HG02798 (cell line): ENCODE measurements around the gene SYNC.
"Not testable (repeated sequence)": the region's sequence is repeated elsewhere in the genome, so short reads cannot be mapped to it uniquely, and the experiment has no call there.

ENCODE experiments used
- ATAC-seq: cut with Tn5 transposase; IDR thresholded peaks from one replicate; pipeline ENCODE4 v1.9.1; 2021; ENCODE audit warnings: mild to moderate bottlenecking; ENCODE audit not compliant: unreplicated experiment, poor library complexity

SYNC gene

DNA sequence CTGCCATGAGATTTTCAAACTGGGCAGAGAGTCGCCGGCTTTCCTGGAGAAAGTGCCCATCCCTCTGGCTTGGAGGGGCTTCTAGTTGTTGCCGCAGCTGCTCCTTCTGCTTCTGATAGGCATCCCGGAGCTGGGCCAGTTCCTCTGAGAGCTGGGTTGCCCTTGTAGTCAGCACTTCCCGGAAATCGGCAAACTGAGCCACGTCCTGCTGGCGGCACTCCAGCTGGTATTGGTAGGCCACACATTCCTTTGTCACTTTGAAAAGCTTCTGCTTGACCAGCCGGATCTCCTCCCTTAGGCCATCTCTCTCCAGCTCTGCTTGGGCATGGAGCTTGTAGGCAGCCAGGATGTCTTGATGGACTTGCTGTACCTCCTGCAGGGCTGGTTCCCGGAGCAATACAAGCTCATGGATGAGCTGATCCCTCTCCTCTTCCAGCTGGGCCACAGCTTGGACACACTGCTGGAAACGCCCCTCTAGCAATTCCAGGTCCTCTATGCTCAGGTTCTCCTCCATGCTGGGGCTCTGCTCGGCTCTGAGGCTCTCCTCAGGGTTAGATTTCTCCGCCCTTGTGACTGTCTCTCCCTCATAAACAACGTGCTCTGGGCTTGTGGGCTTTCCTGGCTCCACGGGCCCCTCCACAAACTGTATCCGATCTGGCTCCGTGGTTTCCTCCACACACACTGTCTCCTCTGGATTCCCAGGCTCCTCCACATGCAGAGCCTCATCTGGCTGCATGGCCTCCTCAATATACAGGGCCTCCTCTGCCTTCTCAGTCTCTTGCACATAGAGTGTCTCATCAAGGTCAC, 7.3 kb downstream of the SYNC start:
- ATAC-seq: no peak

GRCh38 chr1:32693455-32694174, 9.0 kb downstream of the SYNC start:
- no peak for ATAC-seq

GRCh38 chr1:32686387-32686786, 16.2 kb downstream of the SYNC start:
- no peak for ATAC-seq

GRCh38 chr1:32685498-32685897, 17.1 kb downstream of the SYNC start:
- no peak for ATAC-seq

DNA sequence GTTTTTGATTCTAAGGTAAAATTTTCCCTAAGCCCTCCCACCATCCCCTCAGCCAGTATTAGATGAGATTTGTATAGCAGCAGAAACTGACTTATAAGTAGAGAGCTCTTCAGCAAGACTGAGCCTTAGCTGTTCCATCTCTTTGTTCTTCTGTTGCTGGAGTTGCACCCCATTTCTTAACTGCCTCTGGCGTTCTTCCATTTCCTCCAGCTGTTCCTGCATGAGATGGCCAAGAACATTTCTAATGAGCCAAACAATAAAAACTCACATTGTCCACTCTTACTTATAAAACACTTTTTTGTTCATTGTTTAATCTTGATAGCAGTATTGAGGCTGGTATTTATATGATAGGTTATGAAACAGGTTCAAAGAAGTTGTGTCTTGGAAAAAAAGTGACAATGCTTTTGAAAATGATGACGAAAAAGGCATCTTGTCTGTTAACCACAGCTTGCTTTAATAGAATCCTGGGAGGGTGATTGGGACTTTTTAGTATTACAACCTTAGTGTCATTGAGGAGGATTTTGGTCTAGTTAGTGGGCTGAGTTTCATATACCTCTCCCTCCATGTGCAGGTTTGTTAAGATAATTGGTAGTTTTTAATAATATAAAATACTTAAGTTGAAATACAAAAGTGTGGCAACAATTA, 18.3 kb downstream of the SYNC start:
- ATAC-seq: no peak

DNA sequence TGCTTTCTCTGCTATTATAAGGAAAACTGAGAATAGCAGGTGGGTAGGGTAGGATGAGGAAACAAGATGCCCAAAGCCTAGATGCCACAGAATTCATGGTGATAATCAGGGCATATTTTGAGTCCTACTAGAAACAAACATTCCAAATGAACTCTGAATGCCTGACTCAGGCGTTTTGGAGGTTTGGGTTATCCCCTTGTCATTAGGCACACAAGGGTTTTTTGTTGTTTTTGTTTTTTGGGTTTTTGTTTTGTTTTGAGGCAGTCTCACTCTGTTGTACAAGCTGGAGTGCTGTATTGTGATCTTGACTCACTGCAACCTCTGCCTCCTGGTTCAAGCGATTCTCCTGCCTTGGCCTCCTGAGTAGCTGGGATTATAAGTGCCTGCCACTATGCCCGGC, 19.2 kb downstream of the SYNC start:
- ATAC-seq: no peak

DNA sequence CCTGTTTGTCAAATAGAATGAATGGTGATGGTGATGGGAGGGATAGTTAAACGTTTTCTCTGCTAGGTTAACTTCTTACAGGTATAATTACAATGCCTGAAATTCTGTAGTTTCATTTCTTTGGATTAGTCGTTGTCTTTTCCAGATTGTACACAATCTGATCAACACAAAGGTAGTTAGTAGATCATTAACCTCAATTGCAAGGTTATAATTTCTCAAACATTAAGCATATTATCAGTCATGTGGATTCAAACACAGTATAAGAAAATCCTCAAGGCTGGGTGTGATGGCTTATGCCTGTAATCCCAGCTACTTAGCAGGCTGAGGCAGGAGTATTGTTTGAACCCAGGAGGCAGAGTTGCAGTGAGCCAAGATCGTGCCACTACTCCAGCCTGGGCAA, 20.6 kb downstream of the SYNC start:
- ATAC-seq: no peak

- no peak for ATAC-seq
Observed at GRCh38 chr1:32681509-32681908, 21.1 kb downstream of the SYNC start.

GRCh38 chr1:32680642-32681041, 21.9 kb downstream of the SYNC start:
- no peak for ATAC-seq

GRCh38 chr1:32679993-32680392, 22.6 kb downstream of the SYNC start:
- not testable (repeated sequence) for ATAC-seq

GRCh38 chr1:32676945-32677344, 25.6 kb downstream of the SYNC start:
- no peak for ATAC-seq

- not testable (repeated sequence) for ATAC-seq
Observed at GRCh38 chr1:32668716-32669115, 33.9 kb downstream of the SYNC start.

GRCh38 chr1:32666901-32667566, 35.5 kb downstream of the SYNC start:
- no peak for ATAC-seq

DNA sequence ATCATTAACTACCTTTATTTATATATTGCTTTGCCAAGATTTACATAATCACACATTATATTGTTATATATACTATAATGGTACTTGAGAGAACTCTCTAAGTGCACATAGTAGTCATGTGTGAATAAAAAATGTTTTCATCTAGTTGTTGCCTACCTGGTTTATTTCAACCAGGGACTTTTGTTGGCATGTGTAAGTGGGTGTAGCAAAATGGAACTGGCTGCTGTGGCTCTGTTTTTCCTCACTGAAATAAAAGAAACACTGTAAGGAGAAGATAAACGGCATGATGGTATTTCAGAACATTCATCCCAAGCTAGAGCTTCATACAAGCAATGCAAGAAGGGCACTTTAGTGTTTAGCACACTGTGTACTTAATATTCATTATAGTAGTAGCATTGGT, 36.7 kb downstream of the SYNC start:
- ATAC-seq: no peak

DNA sequence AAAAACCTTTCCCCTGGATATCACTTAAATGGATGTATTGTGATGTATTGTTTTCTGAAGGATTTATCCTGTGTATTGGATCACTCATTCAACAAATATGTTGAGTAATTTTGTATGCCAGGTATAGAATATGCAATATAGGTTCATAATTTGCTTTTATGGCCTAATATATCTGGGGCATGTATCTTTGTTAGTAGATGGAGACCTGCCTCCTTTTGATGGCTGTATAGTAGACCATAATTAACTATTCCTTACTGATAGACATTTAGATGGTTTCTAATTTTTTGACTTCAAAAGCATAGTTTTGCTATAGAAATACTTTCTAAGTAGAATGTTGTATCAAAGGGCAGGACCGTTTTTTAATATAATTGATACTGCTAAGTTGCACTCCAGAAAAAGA, 43.0 kb downstream of the SYNC start:
- ATAC-seq: no peak

GRCh38 chr1:32652244-32652962, 50.2 kb downstream of the SYNC start:
- no peak for ATAC-seq

GRCh38 chr1:32651461-32652073, 51.0 kb downstream of the SYNC start:
- ATAC-seq: no peak

GRCh38 chr1:32650752-32651460, 51.7 kb downstream of the SYNC start, which contains the start of gene RBBP4:
Gene RBBP4 (plus strand): TSS chr1:32651208. CDS start chr1:32651307, 99 bp downstream.
- peak; percentile 91 for ATAC-seq

- ATAC-seq: peak; percentile 64
Observed at GRCh38 chr1:32650248-32650751, 52.3 kb downstream of the SYNC start, which contains the start of gene ZBTB8OS. Gene ZBTB8OS (minus strand): TSS chr1:32650550. CDS start chr1:32650529, 21 bp downstream.
